ENCODE measurements around the gene MICAL1.
"Not testable (repeated sequence)": the region's sequence is repeated elsewhere in the genome, so short reads cannot be mapped to it uniquely, and the experiment has no call there.

MICAL1 gene

DNA sequence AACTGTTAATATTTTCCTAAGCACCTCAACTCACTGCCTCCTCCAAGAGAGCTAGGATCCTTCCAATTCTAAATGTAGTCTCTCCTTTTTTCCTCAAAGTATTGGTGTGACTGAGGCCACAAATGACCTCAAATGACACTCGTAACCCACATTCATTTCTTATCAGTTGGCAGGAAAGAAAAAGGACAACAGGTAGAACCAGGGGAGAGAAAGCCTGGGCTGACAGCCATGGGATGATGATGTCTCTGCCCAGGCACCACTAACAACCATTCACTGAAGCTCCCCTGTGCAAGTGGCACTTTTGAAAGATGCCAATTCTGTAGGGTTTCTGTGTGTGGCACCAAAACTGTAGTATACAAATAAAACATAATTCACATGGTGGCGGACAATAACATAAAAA lies 20.1 kb upstream of the MICAL1 start:
- DNase-seq (ENCODE audit: low spot score): no peak

- DNase-seq (ENCODE audit: low spot score): no peak
Observed at GRCh38 chr6:109474995-109475394, 19.4 kb upstream of the MICAL1 start.

GRCh38 chr6:109473120-109473519 lies 17.5 kb upstream of the MICAL1 start:
- no peak for DNase-seq (ENCODE audit: low spot score)

DNA sequence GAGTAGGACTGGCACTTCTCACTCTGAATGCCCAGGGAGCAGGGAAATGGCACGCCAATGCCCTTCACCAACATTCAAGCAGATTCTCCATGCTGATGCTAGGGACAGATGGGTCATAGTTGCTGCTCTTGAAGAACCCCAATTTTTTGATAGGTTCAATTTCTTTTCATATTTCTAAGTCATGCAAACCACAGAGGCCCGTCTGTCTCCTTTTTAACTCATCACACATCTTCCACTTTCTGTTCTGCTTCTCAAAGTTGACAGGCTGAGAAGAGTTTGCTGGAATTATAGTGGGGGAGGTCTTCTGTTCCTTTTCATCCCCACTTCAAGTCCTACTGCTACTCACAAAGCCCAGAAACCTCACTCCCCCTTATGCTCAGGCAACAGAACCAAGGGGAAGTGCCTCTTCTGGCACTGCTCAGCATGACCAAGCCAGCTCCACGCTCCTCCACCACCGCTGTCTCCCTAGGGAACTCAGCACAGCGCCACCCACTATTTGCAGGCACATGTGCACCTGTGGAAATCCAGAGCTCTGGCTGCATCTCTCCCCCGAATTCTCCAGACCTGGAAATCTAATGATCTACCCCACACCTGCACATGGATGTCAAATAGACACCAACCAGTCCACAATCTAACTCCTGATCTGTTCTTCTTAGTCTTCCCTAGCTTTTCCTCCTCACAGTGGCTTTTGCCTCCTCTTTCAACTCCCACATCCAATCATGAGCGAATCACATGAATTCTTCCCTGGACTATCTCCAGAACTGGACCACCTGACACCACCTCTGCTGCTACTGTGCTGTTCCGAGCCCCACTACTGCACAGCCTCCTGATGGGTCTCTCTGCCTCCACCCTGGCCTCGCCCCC lies 16.8 kb upstream of the MICAL1 start:
- DNase-seq (ENCODE audit: low spot score): no peak

DNA sequence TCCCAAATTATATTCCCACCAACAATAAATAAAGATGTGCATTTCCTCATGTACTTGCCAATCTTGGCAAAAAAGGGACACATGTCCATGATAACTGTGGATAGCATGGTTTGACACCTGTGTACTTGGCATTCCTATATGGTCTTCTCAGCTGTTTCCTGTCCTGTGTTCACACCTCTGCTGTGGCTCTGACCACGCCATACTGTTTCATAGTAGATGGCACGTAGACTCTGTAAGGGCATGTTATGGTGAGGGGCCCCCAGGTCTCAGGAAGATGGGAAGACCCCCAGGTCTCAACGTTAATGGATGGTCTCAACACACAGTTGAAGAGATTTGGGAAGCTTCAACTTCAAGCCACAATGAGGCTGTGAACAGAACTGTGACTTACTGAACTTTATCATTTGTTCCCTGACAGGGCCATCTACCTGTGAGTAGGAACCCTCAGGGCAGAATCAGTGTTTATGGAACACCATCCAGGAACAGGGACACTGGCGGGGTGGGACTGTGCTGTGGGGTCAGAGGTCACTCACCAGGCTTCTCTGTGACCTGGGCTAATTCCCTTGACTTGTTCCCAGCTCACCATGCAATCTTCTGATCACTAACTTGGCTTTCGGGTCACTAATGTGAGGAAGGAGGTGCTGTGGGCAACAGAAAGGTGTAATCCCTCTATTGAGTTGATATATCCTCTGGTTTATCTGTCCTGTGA lies 15.7 kb upstream of the MICAL1 start:
- DNase-seq (ENCODE audit: low spot score): no peak

DNA sequence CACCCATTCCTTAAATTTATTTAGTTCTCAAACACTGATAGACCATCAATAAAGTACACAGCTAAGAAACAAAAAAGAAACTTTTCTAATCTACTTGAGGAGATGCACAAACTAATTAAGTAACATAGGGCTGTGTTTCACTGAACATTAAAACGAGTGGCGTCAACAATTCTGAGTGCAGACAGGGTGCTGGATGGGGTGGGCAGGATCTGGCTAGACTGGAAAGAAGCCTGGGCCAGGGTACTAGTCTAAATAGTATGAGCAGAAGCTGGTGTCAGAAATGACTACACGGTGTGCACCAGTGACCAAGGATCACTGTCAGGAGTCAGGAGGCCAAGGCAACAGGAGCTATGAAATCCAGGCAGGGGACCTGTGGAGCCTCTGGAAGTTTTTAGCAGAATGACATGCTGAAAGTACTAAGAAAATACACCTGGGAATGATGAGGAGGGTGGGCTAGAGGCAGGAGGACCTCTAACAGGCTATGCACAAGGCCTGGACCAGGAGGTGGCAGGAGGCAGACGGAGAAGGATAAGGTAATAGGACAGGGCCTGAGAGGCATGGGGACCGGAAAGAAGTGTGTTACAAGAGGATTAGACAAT lies 14.1 kb upstream of the MICAL1 start:
- no peak for DNase-seq (ENCODE audit: low spot score)

GRCh38 chr6:109467696-109468095 lies 12.1 kb upstream of the MICAL1 start:
- DNase-seq (ENCODE audit: low spot score): no peak

DNA sequence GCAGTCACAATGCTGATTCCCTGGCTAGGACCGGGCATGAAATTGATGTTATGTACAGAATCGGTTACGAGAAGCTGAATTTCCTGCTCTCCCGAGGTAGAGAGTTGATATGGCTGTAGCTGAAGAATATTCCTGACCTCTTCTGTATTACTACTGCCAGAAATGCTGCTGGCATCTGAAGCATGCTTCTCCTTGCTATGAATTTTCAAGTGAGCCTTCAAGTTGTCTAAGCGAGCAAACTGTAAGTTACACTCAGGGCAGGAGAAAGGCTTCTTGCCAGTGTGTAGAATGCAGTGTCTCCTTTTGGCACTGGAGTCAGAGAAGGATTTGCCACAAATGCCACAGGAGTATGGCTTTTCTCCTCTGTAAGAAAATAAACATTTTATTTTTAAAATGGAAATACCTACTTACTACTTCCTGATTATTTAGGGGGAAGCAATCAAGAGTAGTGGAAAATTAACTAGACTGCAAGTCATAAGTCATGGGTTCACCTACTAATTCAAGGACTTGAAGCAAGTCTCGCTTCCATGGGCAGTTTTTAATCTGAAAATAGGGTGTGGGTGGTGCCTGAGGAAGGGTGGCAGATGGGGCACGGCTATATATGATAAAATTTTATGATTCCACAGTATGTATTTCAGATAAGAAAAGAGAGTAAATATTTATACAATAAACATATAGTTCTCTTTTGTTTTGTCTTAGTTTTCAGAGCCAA lies 10.8 kb upstream of the MICAL1 start:
- no peak for DNase-seq (ENCODE audit: low spot score)

DNA sequence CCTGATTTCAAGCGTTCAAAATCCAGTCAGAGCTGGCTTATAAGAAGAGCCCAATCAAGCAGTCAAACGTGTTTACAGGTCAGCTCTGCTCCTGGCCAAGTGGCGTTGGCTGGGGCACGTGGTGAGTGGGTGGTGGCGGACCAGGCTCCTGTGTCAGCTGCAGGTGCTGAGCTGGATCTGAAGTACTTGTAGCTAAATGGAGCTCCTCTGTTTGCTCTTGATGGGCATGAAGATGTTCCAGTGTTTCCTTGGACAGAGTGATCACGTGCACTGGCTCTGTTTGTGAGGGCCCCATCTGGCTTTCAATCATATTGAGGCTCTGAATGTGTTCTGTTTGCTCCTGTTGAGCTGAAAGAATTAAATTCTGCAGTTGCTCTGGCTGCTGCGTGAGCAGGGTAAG lies 10.2 kb upstream of the MICAL1 start:
- no peak for DNase-seq (ENCODE audit: low spot score)

DNA sequence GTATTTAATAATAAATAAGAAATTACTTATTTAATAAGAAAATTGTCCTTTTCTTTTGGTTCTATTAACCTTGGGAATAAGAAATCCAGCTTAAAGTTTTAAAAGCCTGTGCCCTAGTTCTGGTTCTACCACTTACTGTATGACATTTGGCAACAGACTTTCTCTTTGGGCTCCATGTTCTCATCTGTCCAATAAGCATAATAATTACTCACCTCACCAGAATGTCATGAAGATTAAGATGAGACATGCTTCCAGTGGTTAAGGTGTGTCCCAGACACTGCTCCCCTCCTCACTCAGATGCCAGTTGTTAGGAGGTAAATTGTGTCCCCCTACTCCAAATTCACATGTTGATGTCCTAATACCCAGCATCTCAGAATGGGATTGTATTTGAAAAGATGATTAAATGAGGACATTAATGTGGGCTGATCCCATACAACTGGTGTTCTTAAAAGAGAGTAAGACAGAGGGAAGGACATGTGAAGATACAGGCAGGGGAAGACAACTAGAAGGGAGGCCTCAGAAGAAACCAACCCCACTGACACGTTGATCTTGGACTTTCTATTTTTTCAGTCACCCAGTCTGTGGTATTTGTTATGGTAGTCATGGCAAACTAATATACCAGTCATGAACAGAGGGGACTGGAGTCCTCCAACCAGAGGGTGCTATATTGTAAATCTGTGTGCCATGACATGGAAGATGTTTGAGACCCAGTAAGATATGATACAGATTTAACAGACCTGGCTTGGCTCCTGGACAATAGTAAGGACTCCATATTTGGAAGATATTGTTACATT lies 6.4 kb upstream of the MICAL1 start:
- no peak for DNase-seq (ENCODE audit: low spot score)

DNA sequence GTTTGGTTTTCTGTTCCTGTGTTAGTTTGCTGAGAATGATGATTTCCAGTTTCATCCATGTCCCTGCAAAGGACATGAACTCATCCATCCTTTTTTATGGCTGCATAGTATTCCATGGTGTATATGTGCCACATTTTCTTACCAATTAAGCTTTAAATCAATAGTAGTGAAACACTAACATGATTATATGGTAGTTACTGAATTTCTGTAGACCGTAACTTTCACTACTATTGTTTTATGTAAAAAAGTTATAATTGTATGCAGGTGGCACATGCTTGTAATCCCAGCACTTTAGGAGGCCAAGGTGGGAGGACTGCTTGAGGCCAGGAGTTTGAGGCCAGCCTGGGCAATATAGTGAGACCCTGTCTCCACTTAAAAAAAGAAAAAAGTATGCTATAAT lies 5.6 kb upstream of the MICAL1 start:
- not testable (repeated sequence) for DNase-seq (ENCODE audit: low spot score)

DNA sequence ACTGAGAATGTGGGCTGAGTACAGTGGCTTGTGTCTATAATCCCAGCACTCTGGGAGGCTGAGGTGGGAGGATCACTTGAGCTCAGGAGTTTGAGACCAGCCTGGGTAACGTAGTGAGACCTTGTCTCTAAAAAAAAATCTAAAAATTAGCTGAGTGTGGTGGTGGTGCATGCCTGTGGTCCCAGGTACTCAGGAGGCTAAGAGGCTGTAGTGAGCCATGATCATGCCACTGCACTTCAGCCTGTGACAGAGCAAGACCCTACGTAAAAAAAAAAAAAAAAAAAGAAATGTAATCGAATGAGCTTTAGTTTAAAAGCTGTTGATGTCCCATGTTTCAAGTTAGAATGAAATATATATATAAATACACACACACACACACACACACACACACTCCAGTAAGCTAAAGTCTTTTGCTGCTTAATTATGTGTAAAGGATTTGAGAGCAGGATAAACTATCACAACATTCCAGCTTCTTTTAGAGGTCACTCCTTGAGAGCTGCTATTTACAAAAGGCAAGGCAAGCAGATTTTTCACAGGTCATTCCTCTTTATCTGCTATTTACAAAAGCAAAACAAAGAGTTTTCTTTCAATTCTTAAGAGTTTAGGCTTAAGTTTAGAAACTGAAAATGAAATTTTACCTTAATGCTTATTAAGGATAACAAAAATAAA lies 4.7 kb upstream of the MICAL1 start:
- DNase-seq (ENCODE audit: low spot score): no peak

- DNase-seq (ENCODE audit: low spot score): peak; percentile 56
Observed at GRCh38 chr6:109458774-109459531, 3.4 kb upstream of the MICAL1 start.

DNA sequence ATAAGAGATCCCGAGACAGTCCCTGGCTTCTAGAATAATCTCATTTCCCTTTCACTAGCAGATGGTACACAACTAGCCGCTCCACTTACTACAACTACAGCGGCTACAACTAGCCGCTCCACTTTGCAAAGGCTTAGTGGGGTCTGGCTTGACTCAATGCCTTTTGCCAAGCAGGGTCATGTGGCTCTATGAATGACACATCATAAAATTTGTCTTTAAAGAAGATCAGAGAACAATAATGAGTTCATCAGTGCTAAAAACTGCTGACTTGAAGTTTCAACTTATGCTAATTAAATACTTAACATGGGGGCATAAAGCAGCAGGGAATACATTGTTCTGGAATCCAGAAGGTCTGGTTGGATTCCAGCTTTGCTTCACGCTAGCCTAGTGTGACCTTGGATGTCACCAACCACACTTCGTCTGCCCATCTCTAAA lies 2.0 kb upstream of the MICAL1 start:
- no peak for DNase-seq (ENCODE audit: low spot score)

GRCh38 chr6:109456710-109457561 lies 1.4 kb upstream of the MICAL1 start:
- DNase-seq (ENCODE audit: low spot score): no peak

DNA sequence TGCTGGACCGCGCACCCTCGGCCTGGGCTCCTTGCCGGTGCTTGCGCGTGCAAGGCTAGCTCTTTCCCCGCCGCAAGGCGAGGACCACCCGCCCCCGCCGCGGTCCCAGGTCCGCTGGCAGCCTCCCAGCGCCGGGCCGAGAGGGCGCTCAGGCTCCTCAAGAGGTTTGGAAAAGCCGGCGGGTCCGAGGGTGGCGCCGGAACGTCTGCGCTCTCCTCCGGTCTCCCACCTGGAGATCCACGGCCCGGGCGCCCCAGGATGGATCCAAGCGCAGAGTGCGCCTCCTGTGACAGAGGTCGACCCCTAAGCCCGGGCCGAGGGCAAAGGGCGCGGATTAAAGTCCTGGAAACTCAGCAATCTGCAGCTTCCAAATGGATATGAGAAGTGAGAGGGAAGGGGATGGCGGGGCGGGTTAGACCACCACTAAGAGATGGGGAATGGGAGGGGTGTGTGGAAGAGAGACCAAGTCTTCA lies 575 bp upstream of the MICAL1 start:
- no peak for DNase-seq (ENCODE audit: low spot score)

- peak; percentile 92 for DNase-seq (ENCODE audit: low spot score)
Observed at GRCh38 chr6:109454496-109455436, 806 bp downstream of the MICAL1 start.
